HCT116 (cell line): ENCODE measurements around the gene MAML2. TPM values are rescaled to one million over a fixed set of nuclear protein-coding genes. Genes with fewer than 3 reads are reported as not detected.

Source experiments
- ATAC-seq: fragments of 200-7000 bp; cut with Tn5 transposase; 2 replicates; pipeline ENCODE4 v1.9.1; 2020; ENCODE audit warnings: mild to moderate bottlenecking, moderate library complexity
- BruUV-seq: library from RNA; stranded (reverse); fragments of 400-500 nt; replicated peaks from 2 replicates; lab custom pipeline; 2021; lab: Mats Ljungman, UMichigan
- CTCF ChIA-PET: fragments of 300-600 bp; sonication (Branson Sonifier 250); formaldehyde crosslinking; loops from one replicate; lab custom pipeline; 2021; ENCODE audit warnings: antibody characterized with exemption; lab: Charles Lee
- POLR2A ChIA-PET: fragments of 300-600, 350-600 bp; sonication (Branson Sonifier 250); formaldehyde crosslinking; loops from one replicate; lab custom pipeline; 2021; ENCODE audit warnings: antibody characterized with exemption; lab: Charles Lee
- RAD21 ChIA-PET, 2 experiments: fragments of 300-600 bp; sonication (Branson Sonifier 250); formaldehyde crosslinking; loops; one replicate each; lab custom pipeline; 2023; ENCODE audit warnings: low total read pairs in 2 of 2; ENCODE audit not compliant: uncharacterized antibody in 2 of 2, unreplicated experiment in 2 of 2, low non-redundant PET in 1 of 2; lab: Charles Lee
- DNase-seq: peaks from one replicate; pipeline ENCODE4 v3.0.0-alpha.2; 2010; ENCODE audit warnings: low read depth, low spot score
- H2AFZ ChIP-seq: fragments of 200-600 bp; shearing (Covaris generic), sonication (generic); 2 replicates; pipeline ENCODE4 v1.6.1; 2017; ENCODE audit warnings: low read depth, mixed run types, mixed read lengths, antibody characterized with exemption, low read length; ENCODE audit not compliant: poor library complexity, severe bottlenecking
- H3K27ac ChIP-seq: 2 replicates; pipeline ENCODE4 v1.5.1; 2012; ENCODE audit warnings: low read depth, low read length
- H3K27me3 ChIP-seq: fragments of 200-600 bp; sonication (generic); 2 replicates; pipeline ENCODE4 v1.6.1; 2016; ENCODE audit warnings: mixed run types, low read length, mixed read lengths; ENCODE audit not compliant: insufficient read depth
- H3K36me3 ChIP-seq, 2 experiments: fragments of 200-500 bp in 1 of 2; fragments of 200-600 bp in 1 of 2; sonication (Bioruptor generic) in 1 of 2; sonication (generic) in 1 of 2; 2 replicates each; pipeline versions ENCODE4 v1.5.1 to v1.6.1; 2014 to 2016; ENCODE audit warnings: low read length in 2 of 2, inconsistent platforms in 1 of 2, mixed read lengths in 1 of 2, mixed run types in 1 of 2; ENCODE audit not compliant: insufficient read depth in 2 of 2, control insufficient read depth in 1 of 2
- H3K4me1 ChIP-seq, 2 experiments: fragments of 200-600 bp in 1 of 2; sonication (generic) in 1 of 2; 2 replicates each; pipeline versions ENCODE4 v1.5.1 to v1.6.1; 2012 to 2017; ENCODE audit warnings: low read length in 2 of 2, inconsistent platforms in 1 of 2, mild to moderate bottlenecking in 1 of 2, mixed read lengths in 1 of 2, mixed run types in 1 of 2, moderate library complexity in 1 of 2; ENCODE audit not compliant: insufficient read depth in 2 of 2, control insufficient read depth in 1 of 2
- H3K4me2 ChIP-seq: fragments of 200-600 bp; sonication (generic); 2 replicates; pipeline ENCODE4 v1.6.1; 2017; ENCODE audit warnings: mixed run types, low read length, mixed read lengths
- H3K4me3 ChIP-seq, 2 experiments: fragments of 200-600 bp in 1 of 2; sonication (generic) in 1 of 2; replicated peaks in 1 of 2; 2 replicates each; pipeline ENCODE4 v1.5.1; 2011 to 2016; ENCODE audit warnings: low read length in 2 of 2, control low read depth in 1 of 2, low read depth in 1 of 2, mild to moderate bottlenecking in 1 of 2, mixed read lengths in 1 of 2, mixed run types in 1 of 2
- H3K79me2 ChIP-seq: fragments of 200-600 bp; sonication (generic); 2 replicates; pipeline ENCODE4 v1.6.1; 2017; ENCODE audit warnings: mild to moderate bottlenecking, mixed run types, low read length, moderate library complexity, mixed read lengths; ENCODE audit not compliant: insufficient read depth
- H3K9ac ChIP-seq: fragments of 200-600 bp; sonication (generic); 2 replicates; pipeline ENCODE4 v1.6.1; 2016; ENCODE audit warnings: low read length, mixed read lengths
- H3K9me2 ChIP-seq: fragments of 200-600 bp; sonication (generic), shearing (Covaris generic); 2 replicates; pipeline ENCODE4 v1.6.1; 2017; ENCODE audit warnings: mixed run types, mild to moderate bottlenecking, moderate library complexity; ENCODE audit not compliant: insufficient read depth
- H3K9me3 ChIP-seq, 2 experiments: fragments of 200-500 bp in 1 of 2; fragments of 200-600 bp in 1 of 2; sonication (Bioruptor generic) in 1 of 2; sonication (generic) in 1 of 2; 2 replicates each; pipeline ENCODE4 v1.6.1; 2014 to 2017; ENCODE audit warnings: low read length in 2 of 2, mixed read lengths in 2 of 2, inconsistent platforms in 1 of 2, low read depth in 1 of 2, mild to moderate bottlenecking in 1 of 2, mixed run types in 1 of 2, moderate library complexity in 1 of 2; ENCODE audit not compliant: control insufficient read depth in 1 of 2, insufficient read depth in 1 of 2
- H4K20me1 ChIP-seq: fragments of 200-600 bp; sonication (generic), shearing (Covaris generic); 2 replicates; pipeline ENCODE4 v1.6.1; 2017; ENCODE audit warnings: mixed run types, mild to moderate bottlenecking, moderate library complexity; ENCODE audit not compliant: insufficient read depth
- ATF3 ChIP-seq: IDR thresholded peaks from 2 replicates; pipeline ENCODE4 v1.6.1; 2012
- CBX3 ChIP-seq: IDR thresholded peaks from 2 replicates; pipeline ENCODE4 v1.6.1; 2012; ENCODE audit warnings: low read depth
- CTCF ChIP-seq, 3 experiments: fragments of 200-600 bp in 1 of 3; sonication (generic) in 1 of 3; IDR thresholded peaks in 2 of 3; conservative IDR thresholded peaks in 1 of 3; 2 replicates each; pipeline ENCODE4 v1.5.1; 2012 to 2017; ENCODE audit warnings: low read depth in 2 of 3, low read length in 2 of 3, antibody characterized with exemption in 1 of 3, borderline replicate concordance in 1 of 3, control low read depth in 1 of 3, mild to moderate bottlenecking in 1 of 3, mixed read lengths in 1 of 3, mixed run types in 1 of 3, moderate library complexity in 1 of 3; ENCODE audit not compliant: insufficient read depth in 1 of 3
- EGR1 ChIP-seq: IDR thresholded peaks from 2 replicates; pipeline ENCODE4 v1.6.1; 2012; ENCODE audit warnings: low read depth
- EZH2 ChIP-seq: fragments of 200-600 bp; sonication (generic); IDR thresholded peaks from 2 replicates; pipeline ENCODE4 v1.6.1; 2017; ENCODE audit warnings: antibody characterized with exemption, mixed run types
- EZH2phosphoT487 ChIP-seq: fragments of 200-600 bp; IDR thresholded peaks from 2 replicates; pipeline ENCODE4 v1.6.1; 2018; ENCODE audit warnings: antibody characterized with exemption, borderline replicate concordance
- FOSL1 ChIP-seq: IDR thresholded peaks from 2 replicates; pipeline ENCODE4 v1.6.1; 2012; ENCODE audit warnings: low read depth
- JUND ChIP-seq: IDR thresholded peaks from 2 replicates; pipeline ENCODE4 v1.6.1; 2012
- POLR2A ChIP-seq: IDR thresholded peaks from 2 replicates; pipeline ENCODE4 v1.7.0; 2011; ENCODE audit warnings: borderline replicate concordance; ENCODE audit not compliant: insufficient read depth, insufficient read length; ENCODE audit errors: extremely low read depth
- POLR2AphosphoS5 ChIP-seq: IDR thresholded peaks from 2 replicates; pipeline ENCODE4 v1.6.1; 2011; ENCODE audit warnings: mild to moderate bottlenecking, low read depth, low read length, moderate library complexity
- RAD21 ChIP-seq: IDR thresholded peaks from 2 replicates; pipeline ENCODE4 v1.6.1; 2012; ENCODE audit warnings: low read depth, mild to moderate bottlenecking
- SIN3A ChIP-seq: IDR thresholded peaks from 2 replicates; pipeline ENCODE4 v1.6.1; 2012; ENCODE audit warnings: low read depth
- SP1 ChIP-seq: IDR thresholded peaks from 2 replicates; pipeline ENCODE4 v1.6.1; 2012; ENCODE audit warnings: low read depth
- SRF ChIP-seq: IDR thresholded peaks from 2 replicates; pipeline ENCODE4 v1.6.1; 2012; ENCODE audit warnings: low read depth
- YY1 ChIP-seq: IDR thresholded peaks from 2 replicates; pipeline ENCODE4 v1.6.1; 2011; ENCODE audit warnings: low read length, low read depth, moderate library complexity, mild to moderate bottlenecking; ENCODE audit not compliant: insufficient replicate concordance; ENCODE audit errors: extremely low read depth
- ZNF274 ChIP-seq: fragments of 200-500 bp; sonication (Bioruptor generic); IDR thresholded peaks from 2 replicates; pipeline ENCODE4 v1.6.1; 2014; ENCODE audit warnings: mild to moderate bottlenecking, low read depth, low read length, inconsistent platforms
- intact Hi-C: fragments of 100-400 bp; cut with micrococcal nuclease; formaldehyde crosslinking; loops from 2 replicates; pipeline ENCODE4 v1.10.0; 2022
- total RNA-seq: library from RNA; stranded (reverse); gene quantifications from one replicate; pipeline ENCODE4 v1.2.1, GENCODE V29; 2021; ENCODE audit not compliant: unreplicated experiment

The MAML2 gene
- total RNA-seq, 1 experiment from 2014 or later: 2.6 TPM

GRCh38 chr11:96199563-96200025 lies 143.4 kb downstream of the MAML2 start:
- ATAC-seq: no peak
- RAD21 ChIA-PET: no interaction called here
- H3K79me2 ChIP-seq: no peaks in the 10 kb centered on the region
- no peaks in the 10 kb centered on the region for H3K27me3 ChIP-seq
- no peaks in the 10 kb centered on the region for H3K9me3 ChIP-seq
- H3K9ac ChIP-seq: no peak overlapping the region
- no peaks in the 10 kb centered on the region for H3K9me2 ChIP-seq
- H3K4me2 ChIP-seq: no peak overlapping the region
- POLR2A ChIA-PET: no interaction called here
- intact Hi-C loops: no loop called here
- H3K4me1 ChIP-seq: no peaks in the 10 kb centered on the region
- no peak for DNase-seq
- no TSS peak for BruUV-seq
- TF ChIP-seq RAD21 (no peak), POLR2AphosphoS5 (no peak), SIN3A (no peak), ATF3 (no peak), YY1 (no peak), CTCF (IDR thresholded peaks at IDR 0.05 in 2 of 3, conservative IDR thresholded peaks at IDR 0.05 in 1 of 3; ENCODE audit: borderline replicate concordance in 1 of 3, insufficient read depth in 1 of 3, low read depth in 2 of 3, low read length in 2 of 3) (no peak), EZH2 (no peak), JUND (no peak), EZH2phosphoT487 (no peak), SRF (no peak), SP1 (no peak), FOSL1 (no peak), EGR1 (no peak), ZNF274 (no peak), POLR2A (no peak), CBX3 (no peak)
- TF ChIP-seq, all 23 proteins: peak for 0
- CTCF ChIA-PET: no interaction called here
- no peaks in the 10 kb centered on the region for H3K36me3 ChIP-seq
- H3K27ac ChIP-seq: no peak overlapping the region
- H3K4me3 ChIP-seq: no peak overlapping the region
- no peak overlapping the region for H2AFZ ChIP-seq
- H4K20me1 ChIP-seq: no peaks in the 10 kb centered on the region
